Epithelial cell of esophagus (primary cell): ENCODE data around the gene MAPK1IP1L.

ENCODE experiments used
- DNase-seq: peaks from one replicate; pipeline ENCODE4 v3.0.0; 2010; ENCODE audit warnings: low read depth
- H3K4me3 ChIP-seq: 2 replicates; pipeline ENCODE4 v1.5.1; 2011; ENCODE audit warnings: mild to moderate bottlenecking, low read length, control low read depth
- TF ChIP-seq, protein P1 (sequence below): IDR thresholded peaks from 2 replicates; pipeline ENCODE4 v1.5.1; 2011; ENCODE audit warnings: low read depth, mild to moderate bottlenecking, low read length, control low read depth, inconsistent platforms; ENCODE audit not compliant: insufficient read depth; ENCODE audit errors: missing control alignments

MAPK1IP1L gene

GRCh38 chr14:55094292-55095157 lies 43.1 kb downstream of the MAPK1IP1L start:
- TF ChIP-seq, protein P1, sequence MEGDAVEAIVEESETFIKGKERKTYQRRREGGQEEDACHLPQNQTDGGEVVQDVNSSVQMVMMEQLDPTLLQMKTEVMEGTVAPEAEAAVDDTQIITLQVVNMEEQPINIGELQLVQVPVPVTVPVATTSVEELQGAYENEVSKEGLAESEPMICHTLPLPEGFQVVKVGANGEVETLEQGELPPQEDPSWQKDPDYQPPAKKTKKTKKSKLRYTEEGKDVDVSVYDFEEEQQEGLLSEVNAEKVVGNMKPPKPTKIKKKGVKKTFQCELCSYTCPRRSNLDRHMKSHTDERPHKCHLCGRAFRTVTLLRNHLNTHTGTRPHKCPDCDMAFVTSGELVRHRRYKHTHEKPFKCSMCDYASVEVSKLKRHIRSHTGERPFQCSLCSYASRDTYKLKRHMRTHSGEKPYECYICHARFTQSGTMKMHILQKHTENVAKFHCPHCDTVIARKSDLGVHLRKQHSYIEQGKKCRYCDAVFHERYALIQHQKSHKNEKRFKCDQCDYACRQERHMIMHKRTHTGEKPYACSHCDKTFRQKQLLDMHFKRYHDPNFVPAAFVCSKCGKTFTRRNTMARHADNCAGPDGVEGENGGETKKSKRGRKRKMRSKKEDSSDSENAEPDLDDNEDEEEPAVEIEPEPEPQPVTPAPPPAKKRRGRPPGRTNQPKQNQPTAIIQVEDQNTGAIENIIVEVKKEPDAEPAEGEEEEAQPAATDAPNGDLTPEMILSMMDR: no peak
- DNase-seq: peak; percentile 84
- no peak overlapping the region for H3K4me3 ChIP-seq

DNA sequence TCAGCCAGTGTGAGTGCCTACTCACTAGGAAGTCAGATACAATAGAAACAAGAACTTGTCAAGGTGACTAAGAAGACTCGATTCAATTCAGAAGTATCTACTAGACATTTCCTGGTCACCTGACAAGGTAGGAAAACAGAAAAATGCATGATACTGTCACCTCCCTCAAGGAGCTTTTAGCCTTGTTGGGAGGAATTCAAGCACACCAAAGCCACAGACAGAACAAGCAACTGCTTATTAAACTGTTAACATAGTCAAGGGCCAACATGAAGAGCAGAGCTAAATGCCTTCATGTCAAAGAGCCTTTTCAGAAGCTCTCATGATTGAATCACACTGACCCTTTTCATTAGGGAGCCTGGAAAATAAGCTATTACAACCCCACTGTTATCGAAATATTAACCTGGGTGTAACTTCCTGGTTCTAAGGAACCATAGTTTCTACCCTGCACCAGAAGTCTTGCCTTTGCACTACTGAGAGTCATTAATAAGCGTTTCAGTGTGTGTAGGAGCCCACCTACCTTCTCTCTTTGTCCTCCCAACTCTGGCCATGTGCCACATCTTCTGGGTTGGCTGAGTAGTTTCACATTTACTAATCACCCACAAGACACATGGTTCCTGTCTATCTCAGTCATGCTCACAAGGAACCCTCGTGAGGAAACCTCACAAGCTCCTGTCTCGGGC lies 46.6 kb downstream of the MAPK1IP1L start:
- peak; percentile 75 for DNase-seq
- TF ChIP-seq, protein P1: no peak
- no peak overlapping the region for H3K4me3 ChIP-seq

DNA sequence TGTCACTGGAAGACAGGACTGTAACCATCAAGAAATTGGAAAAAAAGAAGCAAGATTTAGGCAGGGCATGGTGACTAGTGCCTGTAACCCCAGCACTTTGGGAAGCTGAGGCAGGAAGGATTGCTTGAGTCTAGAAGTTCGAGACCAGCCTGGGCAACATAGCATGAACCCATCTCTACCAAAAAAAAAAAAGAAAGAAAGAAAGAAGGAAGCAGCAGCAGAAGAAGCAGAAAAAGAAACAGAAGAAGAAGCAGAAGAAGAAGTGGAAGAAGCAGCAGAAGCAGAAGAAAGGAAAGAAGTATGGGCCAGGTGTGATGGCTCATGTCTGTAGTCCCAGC lies 47.1 kb downstream of the MAPK1IP1L start:
- H3K4me3 ChIP-seq: no peak overlapping the region
- no peak for DNase-seq
- TF ChIP-seq, protein P1: no peak

DNA sequence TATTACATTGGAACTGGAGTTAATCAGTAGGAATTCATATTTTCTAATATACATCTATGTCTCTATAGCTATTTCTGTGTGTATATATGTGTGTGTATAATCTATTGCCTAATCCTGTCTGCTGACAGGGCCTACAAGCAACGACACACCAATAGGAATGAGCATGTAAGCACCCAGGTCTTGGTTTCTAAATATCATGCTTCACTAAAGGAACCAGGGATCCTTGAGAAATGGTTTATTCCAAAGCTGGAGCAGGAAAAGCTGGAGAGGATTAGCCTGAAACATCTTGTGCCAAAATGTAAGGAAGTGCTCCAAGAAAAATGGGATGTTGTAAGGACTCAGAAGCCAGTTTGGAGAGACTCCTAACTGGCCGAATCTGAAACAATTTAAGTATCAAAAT lies 48.3 kb downstream of the MAPK1IP1L start:
- no peak overlapping the region for H3K4me3 ChIP-seq
- TF ChIP-seq, protein P1: no peak
- DNase-seq: peak; percentile 68

DNA sequence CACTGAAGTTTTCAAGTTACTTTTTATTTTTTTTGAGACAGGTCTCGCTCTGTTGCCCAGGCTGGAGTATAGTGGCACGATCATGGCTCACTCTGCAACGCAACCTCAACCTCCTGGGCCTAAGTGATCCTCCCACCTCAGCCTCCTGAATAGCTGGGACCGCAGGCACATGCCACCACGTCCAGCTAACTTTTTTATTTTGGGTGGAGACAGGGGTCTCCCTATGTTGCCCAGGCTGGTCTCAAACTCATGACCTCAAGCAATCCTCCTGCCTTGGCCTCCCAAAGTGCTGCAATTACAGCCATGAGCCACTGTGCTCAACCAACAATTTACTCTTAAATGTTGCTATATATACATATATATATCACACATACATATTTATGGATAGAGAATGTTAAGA lies 50.3 kb downstream of the MAPK1IP1L start:
- DNase-seq: no peak
- H3K4me3 ChIP-seq: no peak overlapping the region
- TF ChIP-seq, protein P1: no peak

DNA sequence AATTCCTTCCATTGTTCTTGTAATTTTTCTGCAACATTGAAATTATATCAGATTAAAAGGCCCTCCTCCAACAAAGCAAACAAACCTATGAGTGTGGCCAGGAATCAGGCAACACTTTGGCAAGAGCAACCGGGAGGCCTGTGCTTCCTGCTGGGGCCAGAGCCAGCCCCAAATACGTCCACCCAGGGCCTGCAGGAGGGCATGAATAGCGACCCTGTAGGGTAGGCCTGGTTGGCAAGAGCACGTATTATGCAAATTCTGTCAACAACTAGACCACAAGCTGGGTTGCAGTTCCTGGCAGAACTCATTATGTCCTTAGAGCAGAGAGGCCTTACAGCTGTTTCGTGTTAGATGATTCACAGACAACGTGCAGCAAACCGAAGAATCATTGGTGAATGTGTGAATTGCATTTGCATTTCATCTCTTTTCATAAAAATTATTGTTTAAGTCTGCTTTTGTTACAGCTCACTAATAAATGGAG lies 50.7 kb downstream of the MAPK1IP1L start:
- TF ChIP-seq, protein P1: no peak
- peak; percentile 88 for DNase-seq
- peak overlapping the region; percentile 40 for H3K4me3 ChIP-seq
